ENCODE data around the gene U2AF1L4.

U2AF1L4 gene

GRCh38 chr19:35714601-35715354, 30.4 kb downstream of the U2AF1L4 start:
- DNase-seq, result no peak

DNA sequence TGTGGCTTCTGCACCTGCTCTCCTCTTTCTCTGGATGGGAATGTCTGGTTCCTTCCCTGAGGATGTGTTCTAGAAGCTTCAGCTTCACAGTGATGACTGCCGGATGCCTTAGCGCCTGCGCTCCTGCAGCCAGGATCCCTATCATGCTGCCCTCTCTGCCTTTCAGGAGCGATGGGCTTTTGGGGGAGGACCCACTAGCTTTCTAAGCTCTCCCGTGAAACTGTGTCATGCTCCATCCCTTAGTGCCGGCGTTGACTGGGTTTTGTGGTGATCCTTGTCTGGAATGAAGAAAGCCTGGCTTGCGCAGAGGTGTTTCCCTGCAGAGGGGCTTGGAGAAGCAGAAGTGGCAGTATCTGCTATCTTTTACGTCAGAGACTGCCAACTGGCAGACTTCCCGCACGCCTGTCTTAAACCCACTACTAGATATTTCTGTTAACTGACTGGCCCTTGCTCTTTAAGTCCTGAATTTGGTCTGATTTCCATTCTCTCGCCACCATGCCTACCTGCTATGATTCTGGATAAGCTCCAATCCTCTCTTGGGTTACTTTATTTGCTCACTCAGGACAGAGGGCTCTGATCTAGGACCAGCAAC, 31.2 kb downstream of the U2AF1L4 start:
- no peak for DNase-seq

DNA sequence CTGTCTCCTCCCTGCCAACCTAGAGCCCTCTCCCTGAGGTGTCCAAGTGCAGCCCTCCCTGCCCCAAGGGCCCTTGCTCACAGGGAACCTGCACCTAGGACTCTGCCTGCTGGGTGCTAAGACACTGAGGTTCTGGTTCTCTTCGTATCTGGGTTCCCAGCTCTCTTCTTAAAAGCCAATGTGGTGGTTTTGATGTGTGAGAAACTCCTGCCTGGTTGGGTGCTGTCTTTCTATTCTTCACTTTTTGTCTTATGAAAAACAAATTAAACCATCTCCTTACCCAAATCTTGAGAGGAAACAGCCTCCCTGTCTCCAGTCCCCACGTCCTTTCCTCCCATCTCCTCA, 31.7 kb downstream of the U2AF1L4 start:
- no peak for DNase-seq

DNA sequence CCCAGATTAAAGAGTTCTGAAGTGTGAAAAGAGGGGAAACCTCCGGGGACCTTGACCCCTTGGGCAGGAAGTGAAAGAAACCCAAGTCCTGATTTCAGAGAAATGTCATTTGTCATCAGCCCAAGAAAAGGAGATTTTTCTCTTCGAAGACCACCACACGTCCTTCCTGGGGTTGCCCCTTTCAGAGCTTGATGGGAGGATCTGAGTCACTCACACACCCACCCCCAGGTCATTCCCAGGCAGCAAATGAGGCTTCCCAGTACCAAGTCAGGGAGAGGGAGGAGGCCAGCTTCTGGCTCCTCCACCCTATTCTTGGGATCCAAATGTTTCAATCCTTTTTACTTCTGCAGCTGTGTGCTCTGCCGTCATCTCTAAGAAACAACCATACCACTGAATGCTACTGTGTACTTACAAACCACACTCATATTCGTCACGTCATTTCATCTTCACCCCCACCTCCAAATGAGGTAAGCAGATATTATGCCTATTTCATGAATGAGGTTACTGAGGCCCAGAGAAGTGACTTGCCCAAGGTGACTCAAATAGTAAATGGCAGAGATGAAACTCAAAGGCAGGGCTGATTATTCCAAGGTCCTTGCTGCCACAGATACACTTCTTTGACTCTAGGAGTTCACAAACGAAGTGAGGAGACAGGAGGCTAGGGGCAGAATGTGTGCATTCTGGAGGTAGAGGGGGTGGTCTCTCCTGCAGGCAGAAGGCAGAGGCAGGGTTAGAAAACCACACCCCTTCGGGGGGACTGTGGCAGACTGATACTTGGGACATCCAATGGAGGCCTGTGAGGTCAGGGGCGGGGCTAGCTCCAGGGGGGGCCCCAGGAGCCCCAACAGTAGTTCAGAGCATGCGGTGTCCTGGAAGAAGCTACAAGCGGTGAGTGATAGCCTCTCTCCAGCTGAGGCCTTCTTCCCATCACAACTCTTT, 32.4 kb downstream of the U2AF1L4 start:
- DNase-seq, result no peak

GRCh38 chr19:35710784-35711723, 34.2 kb downstream of the U2AF1L4 start:
- DNase-seq, result no peak

- no peak for DNase-seq
These were observed 36.8 kb downstream of the U2AF1L4 start for GRCh38 chr19:35708391-35708790.

DNA sequence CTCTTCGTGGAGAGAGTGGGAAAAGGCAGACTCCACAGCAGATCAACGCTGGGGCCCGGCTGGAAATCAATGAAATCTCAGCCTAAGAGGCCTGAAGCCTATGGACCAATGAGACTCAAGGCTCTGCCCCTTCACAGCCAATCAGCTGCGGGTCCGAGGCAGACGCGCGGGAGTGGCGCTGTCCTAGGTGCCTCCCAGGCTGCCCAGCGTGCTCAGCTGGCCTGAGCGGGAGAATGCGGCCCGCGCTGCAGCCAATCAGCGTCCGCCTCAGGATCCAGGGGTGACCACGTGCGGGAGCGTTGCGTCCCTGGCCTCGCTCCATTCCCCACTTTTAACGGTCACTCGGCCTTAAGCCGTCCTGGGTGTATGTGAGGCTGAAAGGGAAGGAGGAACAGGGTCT, 41.0 kb downstream of the U2AF1L4 start, which contains the start of gene ZBTB32:
ZBTB32 (plus strand) TSS at position 341 of the 400 bp plus-strand sequence. CDS start 10,069 bp downstream, outside the sequence.
- peak in 2 of 58 donors; percentile 10 to 14 for DNase-seq

- no peak for DNase-seq
These were observed 41.9 kb downstream of the U2AF1L4 start for GRCh38 chr19:35703343-35703742.

GRCh38 chr19:35702223-35703012, 42.8 kb downstream of the U2AF1L4 start:
- peak; percentile 67 to 99 (median 96) for DNase-seq

DNA sequence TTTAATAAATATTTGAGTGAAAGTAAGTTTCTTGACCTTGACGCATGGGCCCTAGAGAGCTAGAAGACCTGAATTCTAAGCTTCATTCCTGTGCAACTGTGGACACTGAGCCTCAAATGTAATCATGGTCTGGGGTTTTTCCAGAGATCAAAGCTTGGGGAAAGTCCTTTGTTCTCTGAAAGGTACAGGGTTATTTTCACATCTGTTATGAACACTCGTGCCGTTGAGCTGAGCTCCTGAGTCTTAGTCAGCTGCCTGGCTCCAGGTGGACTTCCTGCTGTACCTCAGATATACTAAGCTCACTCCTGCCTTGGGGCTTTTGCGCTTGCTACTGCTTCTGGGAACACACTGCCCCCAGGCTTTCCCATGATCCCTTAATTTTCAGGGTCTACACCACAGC, 48.4 kb downstream of the U2AF1L4 start:
- DNase-seq, result no peak

GRCh38 chr19:35695895-35696422, 49.3 kb downstream of the U2AF1L4 start:
- DNase-seq, result no peak

GRCh38 chr19:35693835-35694599, 51.2 kb downstream of the U2AF1L4 start:
- peak in 54 of 58 donors; percentile 8 to 89 (median 70) for DNase-seq

DNA sequence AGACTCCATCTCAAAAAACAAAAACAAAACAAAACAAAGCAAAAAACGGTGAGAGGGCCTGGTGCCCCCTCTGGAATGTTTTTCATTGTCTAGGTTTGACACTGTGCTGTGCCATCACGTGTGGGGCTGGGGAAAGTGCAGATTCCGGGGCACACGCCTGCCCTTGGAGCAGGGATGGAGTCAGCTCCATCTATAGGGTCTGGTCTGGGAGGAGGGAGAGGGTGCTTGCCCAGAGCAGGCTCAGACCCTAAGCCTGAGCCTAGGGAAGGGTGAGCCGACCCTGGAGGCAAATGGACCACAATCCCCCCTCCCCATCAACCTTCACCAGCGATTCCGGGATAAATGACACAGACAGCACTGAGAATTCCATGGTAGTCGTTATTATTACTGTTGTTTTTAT, 51.8 kb downstream of the U2AF1L4 start:
- no peak for DNase-seq

Data from anterior cingulate cortex (tissue), 58 donors.